ENCODE data around the gene TXNDC9. TPM values are rescaled to one million over a fixed set of nuclear protein-coding genes. Genes with fewer than 3 reads are reported as not detected.
"Not testable (repeated sequence)": the region's sequence is repeated elsewhere in the genome, so short reads cannot be mapped to it uniquely, and the experiment has no call there.

TXNDC9 gene
- total RNA-seq, 3 donors from 2014 or later, result 21.5 to 26.5 (median 25.2) TPM

- H3K4me3 ChIP-seq, result peak overlapping the region; percentile 95
- intact Hi-C loops (cut with DNase I, micrococcal nuclease), result loop anchor here in 1 of 2 donors (10.0 kb wide), 1 partner anchor 157 kb away; the partner anchor contains the start of gene REV1
- peaks cover 13% of the 10 kb centered on the region for H3K4me1 ChIP-seq (ENCODE audit: low read depth)
- TF ChIP-seq, protein P1, sequence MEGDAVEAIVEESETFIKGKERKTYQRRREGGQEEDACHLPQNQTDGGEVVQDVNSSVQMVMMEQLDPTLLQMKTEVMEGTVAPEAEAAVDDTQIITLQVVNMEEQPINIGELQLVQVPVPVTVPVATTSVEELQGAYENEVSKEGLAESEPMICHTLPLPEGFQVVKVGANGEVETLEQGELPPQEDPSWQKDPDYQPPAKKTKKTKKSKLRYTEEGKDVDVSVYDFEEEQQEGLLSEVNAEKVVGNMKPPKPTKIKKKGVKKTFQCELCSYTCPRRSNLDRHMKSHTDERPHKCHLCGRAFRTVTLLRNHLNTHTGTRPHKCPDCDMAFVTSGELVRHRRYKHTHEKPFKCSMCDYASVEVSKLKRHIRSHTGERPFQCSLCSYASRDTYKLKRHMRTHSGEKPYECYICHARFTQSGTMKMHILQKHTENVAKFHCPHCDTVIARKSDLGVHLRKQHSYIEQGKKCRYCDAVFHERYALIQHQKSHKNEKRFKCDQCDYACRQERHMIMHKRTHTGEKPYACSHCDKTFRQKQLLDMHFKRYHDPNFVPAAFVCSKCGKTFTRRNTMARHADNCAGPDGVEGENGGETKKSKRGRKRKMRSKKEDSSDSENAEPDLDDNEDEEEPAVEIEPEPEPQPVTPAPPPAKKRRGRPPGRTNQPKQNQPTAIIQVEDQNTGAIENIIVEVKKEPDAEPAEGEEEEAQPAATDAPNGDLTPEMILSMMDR (IDR thresholded peaks at IDR 0.05), result no peak
- no peak for DNase-seq
- no peaks in the 10 kb centered on the region for H3K9me3 ChIP-seq
- H3K36me3 ChIP-seq (ENCODE audit: low read depth), result no peaks in the 10 kb centered on the region
- no peak for ATAC-seq
Measured at GRCh38 chr2:99338029-99338585, 2.0 kb upstream of the TXNDC9 start.

DNA sequence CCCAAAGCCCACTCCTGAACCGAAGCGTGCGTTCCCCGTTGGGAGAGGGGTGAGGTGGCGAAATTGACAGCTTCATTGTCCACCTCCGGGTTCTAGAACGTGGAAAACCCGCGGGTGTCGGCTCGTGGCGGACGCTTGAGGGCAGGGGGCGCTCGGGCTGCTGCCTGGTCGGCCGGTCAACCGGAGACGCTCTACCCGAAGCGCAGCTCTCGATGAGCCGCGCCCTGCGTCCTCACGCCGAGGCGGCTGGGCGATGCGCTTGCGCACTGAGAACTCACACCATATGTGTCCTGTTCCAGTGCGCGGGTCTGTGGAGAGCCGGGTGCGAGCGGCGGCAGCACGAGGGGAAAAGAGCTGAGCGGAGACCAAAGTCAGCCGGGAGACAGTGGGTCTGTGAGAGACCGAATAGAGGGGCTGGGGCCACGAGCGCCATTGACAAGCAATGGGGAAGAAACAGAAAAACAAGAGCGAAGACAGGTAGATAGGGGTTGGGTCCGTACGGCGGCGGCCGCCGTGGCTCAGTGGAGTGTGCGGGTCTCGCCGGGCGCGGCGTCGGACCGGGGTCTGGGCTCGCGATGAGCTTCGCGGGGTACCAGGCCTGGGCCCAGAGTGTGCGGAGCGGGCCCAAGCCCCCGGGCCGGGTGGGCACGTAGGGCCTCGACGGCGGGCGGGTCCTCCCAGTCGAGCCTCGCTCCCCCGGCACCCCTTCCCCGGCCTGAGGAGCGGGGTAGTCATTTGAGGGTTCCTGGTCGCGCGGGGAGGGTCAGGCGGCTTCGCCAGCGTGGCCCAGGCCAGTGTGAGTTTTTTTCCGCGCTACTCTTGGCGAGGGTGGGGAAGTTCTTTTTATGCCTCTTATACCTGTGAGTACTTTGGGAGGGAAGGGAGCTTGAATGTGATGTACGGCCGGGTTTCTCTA, 1.2 kb upstream of the TXNDC9 start, which contains the start of gene EIF5B:
Gene EIF5B (plus strand): TSS at position 277 of the 916 bp plus-strand sequence. CDS start 166 bp downstream, at position 443.
- H3K4me3 ChIP-seq, result peak within 1 kb of the TSS; percentile 95
- intact Hi-C loops (cut with DNase I, micrococcal nuclease), result loop anchor here in 1 of 2 donors (10.0 kb wide), 1 partner anchor 157 kb away; the partner anchor contains the start of gene REV1
- H3K4me1 ChIP-seq (ENCODE audit: low read depth), result peaks cover 13% of the 10 kb centered on the region
- H3K9me3 ChIP-seq, result no peaks in the 10 kb centered on the region
- DNase-seq, result peak; percentile 97 to 98 (median 97)
- peaks cover 5% of the 10 kb centered on the region for H3K36me3 ChIP-seq (ENCODE audit: low read depth)
- TF ChIP-seq, protein P1 (IDR thresholded peaks at IDR 0.05), result peak; percentile 38
- ATAC-seq, result peak; percentile 89

DNA sequence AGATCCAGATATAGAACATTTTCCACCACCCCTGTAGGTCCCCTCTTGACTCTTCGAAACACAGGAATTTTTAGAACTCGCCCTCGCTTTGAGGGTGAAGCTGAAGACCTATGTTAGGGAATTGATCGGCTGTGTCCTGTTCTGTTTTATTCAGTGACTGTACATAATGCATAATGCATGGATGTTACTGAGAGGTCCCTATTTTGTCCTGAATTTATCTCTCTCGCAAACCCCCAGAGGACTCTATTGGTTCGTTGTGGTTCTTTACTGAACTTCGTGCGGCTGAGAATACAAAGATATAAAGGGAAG, 625 bp upstream of the TXNDC9 start:
- ATAC-seq (no peak), DNase-seq (peak in 1 of 3 donors; percentile 26)
- Histone ChIP-seq H3K4me3 (peak overlapping the region; percentile 95), H3K4me1 (ENCODE audit: low read depth) (peaks cover 13% of the 10 kb centered on the region), H3K9me3 (no peaks in the 10 kb centered on the region), H3K36me3 (ENCODE audit: low read depth) (peaks cover 5% of the 10 kb centered on the region)
- TF ChIP-seq, protein P1 (IDR thresholded peaks at IDR 0.05), result no peak
- intact Hi-C loops (cut with DNase I, micrococcal nuclease), result loop anchor here in 1 of 2 donors (10.0 kb wide), 1 partner anchor 158 kb away; the partner anchor contains the start of gene REV1

GRCh38 chr2:99325384-99325783, 10.7 kb downstream of the TXNDC9 start:
- H3K4me1 ChIP-seq (ENCODE audit: low read depth), result no peaks in the 10 kb centered on the region
- no peak overlapping the region for H3K4me3 ChIP-seq
- DNase-seq (no peak), ATAC-seq (no peak)
- H3K9me3 ChIP-seq, result no peaks in the 10 kb centered on the region
- H3K36me3 ChIP-seq (ENCODE audit: low read depth), result peaks cover 10% of the 10 kb centered on the region
- TF ChIP-seq, protein P1 (IDR thresholded peaks at IDR 0.05), result no peak
- intact Hi-C loops (cut with DNase I, micrococcal nuclease), result no loop called here

GRCh38 chr2:99317873-99318200, 18.3 kb downstream of the TXNDC9 start:
- DNase-seq; H3K4me3 ChIP-seq; H3K36me3 ChIP-seq (ENCODE audit: low read depth); intact Hi-C loops (cut with DNase I, micrococcal nuclease); H3K4me1 ChIP-seq (ENCODE audit: low read depth); H3K9me3 ChIP-seq; ATAC-seq: not testable (repeated sequence)
